NCI-H1417 (cell line): ENCODE data around the gene ANGPTL7.
"Not testable (repeated sequence)": the region's sequence is repeated elsewhere in the genome, so short reads cannot be mapped to it uniquely, and the experiment has no call there.

Experiments
- DNase-seq, 3 experiments: peaks; one replicate each; lab custom pipeline; 2025; lab: John Stamatoyannopoulos, UW

Gene ANGPTL7, protein sequence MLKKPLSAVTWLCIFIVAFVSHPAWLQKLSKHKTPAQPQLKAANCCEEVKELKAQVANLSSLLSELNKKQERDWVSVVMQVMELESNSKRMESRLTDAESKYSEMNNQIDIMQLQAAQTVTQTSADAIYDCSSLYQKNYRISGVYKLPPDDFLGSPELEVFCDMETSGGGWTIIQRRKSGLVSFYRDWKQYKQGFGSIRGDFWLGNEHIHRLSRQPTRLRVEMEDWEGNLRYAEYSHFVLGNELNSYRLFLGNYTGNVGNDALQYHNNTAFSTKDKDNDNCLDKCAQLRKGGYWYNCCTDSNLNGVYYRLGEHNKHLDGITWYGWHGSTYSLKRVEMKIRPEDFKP

DNA sequence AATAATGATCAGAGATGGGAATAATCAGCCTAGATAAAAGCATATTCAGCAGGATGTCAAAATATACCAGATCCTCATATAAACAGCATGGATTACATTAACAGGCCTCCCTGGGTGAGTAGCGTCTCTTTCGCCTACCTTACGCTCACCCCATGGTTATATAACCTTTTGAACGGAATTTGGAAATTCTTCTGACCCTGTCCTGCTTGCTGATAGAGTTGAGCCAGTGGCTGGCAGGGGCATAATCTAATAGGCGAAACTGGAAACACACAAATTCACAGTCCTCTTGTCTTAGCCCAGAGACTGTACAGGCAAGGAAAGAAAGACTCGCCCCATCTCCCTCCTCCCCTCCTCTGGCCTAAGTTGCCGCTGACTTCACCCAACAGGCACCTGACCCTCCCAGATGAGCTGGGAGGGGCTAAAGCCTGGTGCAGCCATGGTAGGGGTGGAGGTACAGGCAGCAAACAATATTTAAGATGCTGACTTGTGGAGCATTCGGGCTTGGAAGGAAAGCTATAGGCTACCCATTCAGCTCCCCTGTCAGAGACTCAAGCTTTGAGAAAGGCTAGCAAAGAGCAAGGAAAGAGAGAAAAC lies at the start of gene ANGPTL7:
Gene ANGPTL7, plus strand, starts transcription at position 498 of the 594 bp plus-strand sequence. CDS start 225 bp downstream, outside the sequence.
- no peak for DNase-seq

DNA sequence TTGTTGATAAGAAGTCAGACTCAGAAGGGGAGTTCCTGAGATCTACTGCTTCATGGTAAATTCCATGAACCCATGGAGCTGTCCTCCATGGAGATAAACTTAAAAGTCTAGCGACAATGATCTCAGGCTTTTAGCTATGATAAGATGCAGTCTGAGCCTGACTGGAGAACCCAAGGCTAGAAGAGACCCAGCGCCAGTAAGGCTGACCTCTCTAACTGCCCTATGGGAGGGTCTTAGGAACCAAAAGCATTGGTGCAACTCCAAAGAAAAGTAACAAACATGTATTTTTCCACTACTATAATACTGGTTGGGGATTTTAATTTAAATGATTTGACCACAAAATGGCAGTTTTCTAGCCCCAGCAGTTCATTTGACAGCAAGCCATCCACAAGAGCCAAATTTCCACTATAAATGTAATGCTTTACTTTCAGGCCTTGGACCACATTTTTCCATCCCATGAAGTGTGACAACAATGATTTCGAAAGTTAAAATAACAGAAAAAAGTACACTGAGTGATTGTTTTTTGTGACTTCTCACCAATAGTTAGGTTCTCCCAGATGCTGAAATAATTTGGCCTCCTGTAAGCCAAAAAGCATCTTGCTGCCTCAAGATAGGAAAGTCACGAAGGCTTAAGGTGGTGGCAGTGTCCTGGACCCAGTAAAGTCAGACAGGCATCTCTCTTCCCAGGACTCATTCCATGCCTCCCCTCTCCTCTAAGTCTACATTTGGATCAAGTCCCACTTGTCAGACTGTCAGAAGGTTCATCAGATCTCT lies 46.4 kb upstream of the ANGPTL7 start:
- DNase-seq = no peak

DNA sequence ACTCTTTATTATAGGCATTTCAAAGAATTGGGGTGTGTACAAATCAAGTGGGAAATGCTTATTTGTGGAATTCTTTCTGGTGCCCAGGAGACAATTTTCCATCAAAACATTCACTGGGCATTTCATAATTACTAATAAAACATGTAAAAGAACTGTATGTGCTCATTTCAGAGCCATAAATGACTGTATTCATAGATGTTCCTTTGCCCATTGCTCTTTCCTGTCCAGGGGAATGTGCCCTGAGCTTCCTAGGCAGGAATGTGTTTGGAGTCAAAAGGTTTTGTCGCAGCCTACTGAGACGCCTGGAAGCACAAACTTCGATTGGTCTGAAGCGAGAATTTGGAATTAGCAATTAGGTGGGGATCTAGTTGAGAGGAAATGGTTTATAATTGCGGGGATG lies 45.8 kb upstream of the ANGPTL7 start:
- no peak for DNase-seq

DNA sequence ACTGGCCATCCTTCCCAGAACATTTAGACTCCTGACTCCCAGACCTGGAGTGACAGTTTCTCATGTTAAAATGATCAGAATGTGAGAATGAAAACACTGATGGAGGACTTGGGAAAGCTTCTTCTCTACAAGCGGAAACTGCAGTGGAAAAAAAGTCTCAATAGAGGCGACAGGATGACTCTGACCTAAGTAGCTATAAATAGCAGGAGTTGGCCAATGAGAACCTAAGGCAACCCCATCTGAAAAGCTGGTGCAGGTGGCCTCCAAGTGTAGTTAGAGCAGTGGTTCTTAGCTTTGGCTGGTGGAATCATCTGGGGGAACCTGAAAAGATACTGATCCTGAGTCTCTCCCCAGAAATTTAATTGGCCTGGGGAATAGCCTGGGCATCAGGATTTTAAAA lies 45.2 kb upstream of the ANGPTL7 start:
- DNase-seq = no peak

DNA sequence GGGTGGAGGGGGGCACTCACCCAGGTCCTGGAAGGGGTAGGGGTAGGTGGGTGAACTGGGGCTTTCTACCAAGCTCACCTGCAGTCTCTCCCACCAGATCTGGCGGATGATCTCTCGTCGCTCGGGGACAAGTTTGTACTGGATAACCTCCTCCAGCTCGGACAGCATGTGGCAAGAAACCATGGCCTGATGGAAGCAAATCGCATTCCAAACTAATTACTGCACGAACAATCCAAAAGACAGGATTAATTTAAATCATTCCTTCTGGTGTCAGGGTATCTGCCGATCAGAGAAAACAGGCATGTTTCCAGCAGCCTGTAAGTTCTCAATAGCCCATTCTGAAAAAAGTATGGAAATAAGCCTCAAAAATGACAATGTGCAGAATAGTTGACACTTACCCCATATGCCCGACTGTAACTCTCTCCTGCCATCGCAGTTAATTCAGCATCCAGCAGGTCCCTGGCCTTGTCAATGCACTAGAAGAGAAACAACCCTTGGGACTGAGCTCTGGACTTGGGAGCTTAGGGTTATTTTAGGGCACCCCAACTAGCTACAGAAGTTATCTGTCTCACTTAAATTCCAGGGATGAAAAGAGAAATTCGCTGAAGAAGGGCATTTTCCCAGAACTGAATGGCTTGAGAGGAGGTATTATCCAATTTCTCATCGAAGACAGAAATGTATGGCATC lies 44.4 kb upstream of the ANGPTL7 start:
- DNase-seq = no peak

DNA sequence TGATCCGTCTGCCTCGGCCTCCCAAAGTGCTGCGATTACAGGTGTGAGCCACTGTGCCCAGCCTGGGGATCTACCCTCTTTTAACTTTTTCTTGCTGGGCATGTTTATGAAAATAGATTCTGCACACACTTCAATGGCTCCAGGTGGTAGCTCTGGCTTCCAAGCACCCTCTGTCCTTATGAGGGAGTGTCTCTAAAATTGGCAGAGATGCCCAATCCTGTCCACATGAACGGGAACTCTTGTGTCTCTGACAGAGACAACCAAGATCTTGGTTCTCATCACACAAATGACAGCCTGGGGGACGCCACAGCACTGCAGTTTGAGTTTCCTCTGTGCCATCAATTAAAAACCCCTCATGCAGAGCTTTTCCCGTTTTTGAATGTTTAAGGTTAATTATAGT lies 43.4 kb upstream of the ANGPTL7 start:
- no peak for DNase-seq

DNA sequence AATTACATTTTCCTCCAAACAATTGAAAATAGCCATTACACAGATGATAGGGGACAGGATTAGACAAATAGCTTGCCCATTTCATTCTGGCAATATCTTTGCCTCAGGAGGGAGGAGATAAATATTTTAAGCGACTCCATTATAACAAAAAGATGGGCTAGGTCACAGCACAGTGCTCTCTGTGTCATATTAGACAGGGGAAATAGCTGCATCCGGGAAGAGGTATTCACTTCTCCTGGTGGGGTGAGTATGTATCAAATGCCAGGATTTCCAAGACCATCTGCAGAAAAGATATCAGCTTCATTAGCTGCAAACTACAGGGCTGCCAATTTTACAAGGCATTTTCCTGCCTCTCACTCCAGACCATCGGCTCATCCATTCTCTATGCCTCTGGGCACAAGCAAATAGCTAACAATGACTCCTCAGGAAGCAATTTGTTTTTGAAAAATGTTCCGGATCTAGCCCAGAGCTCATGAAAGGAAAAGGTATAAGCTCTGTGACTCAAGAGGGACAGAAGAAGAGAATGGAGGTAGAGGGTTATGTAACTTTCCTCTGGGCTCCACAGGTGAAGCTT lies 41.9 kb upstream of the ANGPTL7 start:
- DNase-seq = peak in 1 of 3 experiments; percentile 46

DNA sequence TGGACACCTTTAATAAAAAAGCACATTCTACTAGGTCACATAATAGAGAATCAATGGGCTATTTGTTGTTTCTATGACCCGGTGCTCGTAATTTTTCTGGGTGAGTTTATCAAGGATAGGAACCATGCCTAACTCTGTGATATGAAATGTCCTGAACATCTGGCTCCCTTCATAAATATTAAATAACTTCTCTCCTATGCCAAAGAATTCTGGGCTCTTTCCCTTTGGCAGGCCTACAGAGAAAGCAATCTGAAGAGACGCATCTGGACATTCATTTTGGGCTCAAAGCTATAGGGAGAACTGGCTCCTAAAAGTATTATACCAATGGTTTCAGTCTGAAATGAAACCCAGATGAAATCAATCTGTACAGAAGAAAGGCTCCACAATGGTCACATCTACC lies 38.8 kb upstream of the ANGPTL7 start:
- DNase-seq = no peak

DNA sequence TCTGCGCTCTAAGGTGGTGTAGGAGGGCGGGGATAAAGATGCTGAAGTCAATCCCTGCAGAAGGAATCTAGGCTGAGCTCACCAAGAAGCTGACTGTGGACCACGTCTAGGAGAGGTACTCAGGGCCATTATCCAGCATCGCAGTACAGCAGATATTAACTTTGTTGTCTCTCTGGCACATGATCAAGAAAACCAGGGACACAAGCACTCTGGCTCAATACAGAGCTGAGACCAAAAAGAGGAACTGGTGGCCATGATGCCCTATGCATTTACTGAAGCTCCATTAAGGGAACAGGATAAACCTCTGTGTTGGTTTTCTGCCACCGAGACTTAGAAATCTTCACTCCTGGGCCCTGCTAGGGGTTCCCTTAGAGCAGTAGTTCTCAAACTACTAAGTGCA lies 38.0 kb upstream of the ANGPTL7 start:
- DNase-seq = no peak

DNA sequence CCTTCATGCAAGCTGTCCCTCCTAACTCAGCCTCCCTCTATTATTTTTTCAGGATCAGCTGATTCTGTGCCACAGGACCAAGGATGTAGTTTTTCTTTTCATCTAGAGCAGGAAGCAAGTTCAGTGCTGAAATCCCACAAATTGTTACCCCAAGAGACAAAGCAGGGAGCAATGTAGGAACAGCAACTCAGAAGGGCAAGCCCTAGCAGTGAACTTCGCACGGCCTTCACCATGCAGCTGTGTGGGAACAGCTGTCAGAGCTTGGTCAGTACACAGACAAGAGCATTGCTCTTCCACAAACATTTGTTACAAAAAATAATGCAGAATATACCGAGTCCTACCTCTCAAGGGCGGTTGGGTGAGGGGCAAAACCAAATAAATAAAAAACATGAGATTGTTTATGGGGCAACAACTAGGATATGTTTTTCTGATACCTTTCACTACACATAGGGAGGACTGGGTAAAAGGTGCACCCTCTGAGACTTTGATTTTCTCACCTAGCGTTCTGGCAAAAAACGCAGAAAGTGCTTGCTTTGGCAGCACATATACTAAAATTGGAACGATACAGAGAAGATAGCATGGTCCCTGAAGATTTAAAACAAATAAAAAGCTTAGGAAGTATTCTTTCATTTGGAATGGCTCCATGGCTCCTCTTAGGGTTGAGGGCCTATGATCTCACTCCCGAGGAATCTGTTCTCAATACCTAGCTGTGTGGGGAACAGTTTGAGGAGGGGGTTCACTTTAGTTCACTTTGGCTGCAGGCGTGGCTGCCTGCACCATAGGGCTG lies 37.1 kb upstream of the ANGPTL7 start:
- no peak for DNase-seq

DNA sequence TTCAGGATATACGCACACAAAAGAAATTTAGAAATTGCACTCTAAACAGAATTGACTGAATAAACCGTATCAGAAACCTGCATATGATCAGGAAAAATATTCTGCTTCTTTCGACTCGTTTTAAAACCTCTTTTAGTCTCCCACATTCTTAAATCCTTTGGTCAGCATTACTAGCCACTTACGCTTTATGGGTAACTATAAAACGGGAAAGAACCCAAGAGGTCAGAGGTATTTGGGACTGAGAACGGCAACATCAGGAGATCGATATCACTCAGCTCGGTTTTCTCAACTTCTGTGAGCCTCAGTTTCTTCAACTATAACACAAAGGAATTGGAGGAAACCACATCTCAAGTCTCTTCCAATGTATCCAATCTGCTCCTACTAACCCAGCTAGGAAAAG lies 36.4 kb upstream of the ANGPTL7 start:
- no peak for DNase-seq

DNA sequence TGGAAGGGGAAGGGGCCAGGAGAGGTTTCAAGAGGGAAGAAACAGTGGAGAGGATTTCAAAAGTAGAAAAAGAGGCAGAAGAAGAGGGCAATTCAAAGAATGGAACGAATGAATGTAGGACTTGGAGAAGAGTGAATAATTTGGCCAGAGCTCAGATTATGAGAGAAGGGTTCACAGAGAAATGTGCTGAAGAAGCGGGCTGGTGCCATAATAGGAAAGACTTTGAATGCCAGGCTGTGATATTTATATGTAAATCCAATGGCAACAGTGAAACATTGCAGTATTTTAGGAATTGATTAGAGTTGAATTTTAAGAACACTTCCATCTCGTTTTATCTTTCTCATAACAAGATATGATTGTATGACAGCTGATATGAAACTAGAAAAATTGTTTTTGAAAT lies 36.0 kb upstream of the ANGPTL7 start:
- no peak for DNase-seq

DNA sequence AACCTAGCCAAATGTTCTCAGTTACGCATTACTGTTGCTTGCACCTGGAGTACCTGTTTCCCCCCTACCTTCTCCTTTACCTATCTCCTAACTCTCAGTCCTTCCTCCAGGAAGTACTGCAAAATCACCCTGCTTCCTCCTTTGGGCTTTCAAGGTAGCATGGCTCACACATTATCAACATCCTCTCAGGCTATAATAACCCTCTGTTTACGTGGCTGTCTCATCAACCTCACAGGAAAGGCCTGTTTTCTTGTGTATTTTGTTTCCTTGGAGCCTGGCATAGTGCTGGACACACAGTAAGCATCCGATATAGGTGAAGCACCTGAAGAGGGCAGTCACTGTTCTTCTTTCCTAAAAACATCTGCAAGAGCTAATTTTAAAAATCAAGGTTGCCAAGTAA lies 32.7 kb upstream of the ANGPTL7 start:
- peak in 1 of 3 experiments; percentile 16 for DNase-seq

DNA sequence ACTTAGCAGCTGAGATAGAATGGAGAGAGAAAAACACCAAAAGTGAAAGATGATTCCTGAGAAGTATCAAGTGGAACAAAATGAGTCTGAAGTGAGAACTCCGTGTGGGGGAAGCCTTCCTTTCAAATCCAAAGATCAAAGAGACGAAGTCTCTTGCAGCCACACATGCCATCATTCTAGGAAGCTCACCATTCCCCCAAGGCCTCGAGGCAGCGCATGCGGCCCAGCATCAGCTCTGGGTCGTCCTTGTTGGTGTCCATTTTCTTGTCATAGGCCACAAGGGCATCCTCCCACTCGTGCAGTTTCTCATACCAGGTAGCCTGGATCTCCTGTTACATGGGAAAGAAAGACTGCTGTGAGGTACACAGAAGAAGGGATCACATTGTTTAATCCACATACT lies 32.2 kb upstream of the ANGPTL7 start:
- no peak for DNase-seq

DNA sequence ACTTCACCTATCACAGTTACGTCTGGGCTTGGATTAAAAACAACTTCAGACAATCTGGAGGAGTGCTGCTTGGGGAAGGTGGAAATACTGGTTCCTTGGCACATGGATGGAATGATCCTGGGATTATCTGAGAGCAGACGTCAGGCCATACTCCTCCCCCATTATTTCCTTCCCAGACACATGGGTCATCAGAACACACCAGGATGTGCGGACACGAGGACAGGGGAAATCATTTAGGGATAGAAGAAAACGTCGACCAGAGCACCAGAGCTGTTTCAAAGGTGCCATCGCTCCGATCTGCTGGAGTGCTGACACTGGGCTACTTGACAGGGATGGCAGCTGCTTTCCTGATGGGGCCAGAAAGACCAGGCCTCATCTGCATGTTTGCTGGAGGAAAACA lies 31.8 kb upstream of the ANGPTL7 start:
- DNase-seq = no peak

DNA sequence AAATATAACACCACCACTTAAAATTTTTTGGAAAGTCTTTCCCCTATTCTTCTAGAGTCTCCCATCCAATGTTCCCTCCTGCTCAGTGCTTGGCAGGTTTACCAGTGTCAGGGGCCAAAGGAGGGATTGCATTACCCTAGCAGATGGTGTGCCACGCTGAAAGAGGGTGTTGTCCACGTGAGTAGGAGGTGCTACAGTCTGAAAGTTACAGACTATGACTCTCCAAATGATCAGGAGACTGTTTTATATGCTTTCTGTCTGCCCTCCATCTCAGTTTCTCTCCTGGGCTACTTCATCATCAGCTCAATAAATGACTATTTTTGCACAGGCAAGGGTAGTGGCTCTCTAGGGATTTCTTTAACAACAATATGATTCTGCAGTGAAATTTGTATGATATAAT lies 31.3 kb upstream of the ANGPTL7 start:
- DNase-seq = no peak

DNA sequence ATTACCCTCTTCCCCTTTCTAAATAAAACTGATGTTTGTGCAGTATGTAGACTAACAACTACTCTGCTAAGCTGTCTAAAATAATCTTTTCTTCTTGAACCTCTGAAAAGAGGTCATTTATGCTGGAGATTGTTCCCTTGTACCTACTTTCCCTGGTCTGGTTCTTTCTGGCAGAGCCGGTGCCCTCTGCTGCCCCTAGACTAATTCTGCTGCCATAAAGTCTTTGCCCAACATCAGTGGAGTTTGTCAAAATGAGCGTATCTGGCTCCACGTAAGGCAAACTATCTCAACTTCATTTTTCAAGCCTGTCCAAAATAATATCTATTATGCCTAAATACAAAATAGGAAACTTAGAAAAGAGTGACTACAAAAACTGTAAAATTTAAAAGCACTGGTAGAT lies 30.9 kb upstream of the ANGPTL7 start:
- no peak for DNase-seq

DNA sequence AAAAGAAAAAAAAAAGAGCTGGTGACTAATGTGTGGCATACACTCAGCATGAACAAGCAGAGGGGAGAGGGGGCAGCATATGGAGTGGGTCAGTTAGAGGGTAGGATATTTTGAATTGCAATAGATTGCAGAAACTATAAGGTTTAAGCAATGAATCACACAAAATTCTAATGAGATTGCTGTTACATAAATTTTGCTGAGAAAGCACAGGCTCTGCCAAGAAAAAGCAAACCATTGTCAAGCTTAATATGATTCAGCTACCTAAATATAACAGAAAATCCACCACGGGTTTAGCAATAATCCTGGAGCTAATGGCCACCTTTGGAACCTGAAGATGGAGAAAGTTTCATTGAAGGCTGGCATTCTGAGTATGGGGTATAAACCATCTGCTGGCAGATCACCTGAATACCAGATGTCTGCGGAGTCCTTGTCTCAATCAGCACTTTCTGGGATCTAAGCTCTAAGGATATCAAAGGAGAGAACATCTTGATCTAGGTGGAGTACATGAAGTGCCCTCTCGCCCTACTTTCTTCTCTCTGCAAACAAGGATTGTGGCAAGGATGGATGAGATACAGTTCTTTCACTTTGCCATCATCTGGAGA lies 30.3 kb upstream of the ANGPTL7 start:
- no peak for DNase-seq

DNA sequence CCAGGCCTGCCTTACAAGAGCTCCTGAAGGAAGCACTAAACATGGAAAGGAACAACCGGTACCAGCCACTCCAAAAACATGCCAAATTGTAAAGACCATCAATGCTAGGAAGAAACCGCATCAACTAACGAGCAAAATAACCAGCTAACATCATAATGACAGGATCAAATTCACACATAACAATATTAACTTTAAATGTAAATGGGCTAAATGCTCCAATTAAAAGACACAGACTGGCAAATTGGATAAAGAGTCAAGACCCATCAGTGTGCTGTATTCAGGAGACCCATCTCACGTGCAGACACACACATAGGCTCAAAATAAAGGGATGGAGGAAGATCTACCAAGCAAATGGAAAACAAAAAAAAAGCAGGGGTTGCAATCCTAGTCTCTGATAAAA lies 26.4 kb upstream of the ANGPTL7 start:
- DNase-seq = not testable (repeated sequence)

DNA sequence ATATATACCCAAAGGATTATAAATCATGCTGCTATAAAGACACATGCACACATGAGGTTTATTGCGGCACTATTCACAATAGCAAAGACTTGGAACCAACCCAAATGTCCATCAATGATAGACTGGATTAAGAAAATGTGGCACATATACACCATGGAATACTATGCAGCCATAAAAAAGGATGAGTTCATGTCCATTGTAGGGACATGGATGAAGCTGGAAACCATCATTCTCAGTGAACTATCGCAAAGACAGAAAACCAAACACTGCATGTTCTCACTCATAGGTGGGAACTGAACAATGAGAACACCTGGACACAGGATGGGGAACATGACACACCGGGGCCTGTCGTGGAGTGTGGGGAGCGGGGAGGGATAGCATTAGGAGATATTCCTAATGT lies 22.4 kb upstream of the ANGPTL7 start:
- DNase-seq = not testable (repeated sequence)

DNA sequence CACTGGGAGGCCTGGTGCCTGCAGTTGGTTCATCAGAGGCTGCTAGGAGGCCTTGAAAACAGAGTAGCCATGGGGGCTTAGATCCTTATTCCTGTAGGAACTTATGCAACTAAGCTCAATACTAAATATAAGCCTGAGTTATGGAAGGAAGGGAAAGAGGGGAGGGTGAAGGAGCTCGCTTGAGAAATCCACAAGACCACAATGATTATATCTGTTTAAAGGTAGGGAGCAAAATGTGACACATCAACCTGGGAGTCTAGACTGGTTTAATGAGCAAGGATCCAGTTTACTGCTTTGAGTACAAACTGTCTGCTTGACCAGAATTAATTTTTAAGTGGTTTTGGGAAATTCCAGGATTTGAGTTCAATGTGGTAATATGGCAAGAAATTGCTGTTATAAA lies 20.4 kb upstream of the ANGPTL7 start:
- DNase-seq = no peak
